Measurements from ENCODE around the gene INSRR.

GRCh38 chr1:156883919-156884318 is 25.0 kb upstream of the INSRR start:
- TF ChIP-seq EZH2 (IDR thresholded peaks at IDR 0.05; ENCODE audit: low read depth), result no peak
- TF ChIP-seq CTCF (conservative IDR thresholded peaks at IDR 0.05), result no peak

All from PC-9 (cell line).